Lower leg skin (tissue), 4 donors: ENCODE measurements around the gene GNG12. TPM values are rescaled to one million over a fixed set of nuclear protein-coding genes. Genes with fewer than 3 reads are reported as not detected.

ENCODE experiments used
- DNase-seq, 2 donors: peaks; one replicate each; pipeline ENCODE4 v3.0.0-alpha.2; 2019; ENCODE audit warnings: low spot score in 2 of 2
- H3K4me3 ChIP-seq: fragments of 200-600 bp; sonication (generic); 2 replicates; pipeline ENCODE4 v1.5.1; 2017; ENCODE audit warnings: mild to moderate bottlenecking, low read depth; ENCODE audit not compliant: poor library complexity, severe bottlenecking
- CTCF ChIP-seq, 3 donors: fragments of 450-650 bp; IDR thresholded peaks; one replicate each; pipeline ENCODE4 v1.5.1; 2016; ENCODE audit warnings: antibody characterized with exemption in 3 of 3, mild to moderate bottlenecking in 3 of 3, moderate library complexity in 2 of 3
- POLR2A ChIP-seq, 2 donors: fragments of 450-650 bp; IDR thresholded peaks; one replicate each; pipeline ENCODE4 v1.6.1; 2016 to 2017; ENCODE audit warnings: antibody characterized with exemption in 2 of 2, mild to moderate bottlenecking in 1 of 2, moderate library complexity in 1 of 2
- WGBS, 2 donors: methylation state at CpG; one replicate each; pipeline ENCODE4 v1.1.5; 2018; 5-methylcytosine and 5-hydroxymethylcytosine counted together
- intact Hi-C: fragments of 100-400 bp; cut with DNase I; formaldehyde crosslinking; loops from one replicate; pipeline ENCODE4 v1.15.0; 2023; ENCODE audit warnings: low total_unique reads
- total RNA-seq, 4 donors: library from RNA; depleted of rRNA; stranded (reverse); fragments of >200 nt; gene quantifications; one replicate each; pipeline ENCODE4 v1.1.0, GENCODE V29; 2016

The GNG12 gene
- total RNA-seq, 4 donors from 2014 or later = 89.7 to 113 (median 99.2) TPM

DNA sequence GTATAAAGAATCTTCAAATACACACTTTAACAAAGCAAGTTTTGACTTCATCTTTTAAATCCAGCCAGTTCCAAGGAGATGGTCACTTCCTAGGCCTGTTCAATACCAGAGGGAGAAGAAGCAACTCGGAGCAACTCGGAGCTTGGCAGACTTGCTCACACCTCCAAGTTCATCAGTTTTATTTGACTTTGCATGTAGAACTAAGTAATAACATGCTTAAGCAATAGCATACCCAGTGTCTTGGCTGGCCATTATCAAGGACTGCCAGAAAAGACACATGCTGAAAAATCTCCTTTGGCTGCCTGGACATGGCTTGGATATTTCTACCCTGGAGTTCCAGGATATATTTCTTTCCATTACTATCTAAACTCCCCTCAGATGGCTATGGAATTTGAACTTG, 52.6 kb downstream of the GNG12 start:
- no peak overlapping the region for H3K4me3 ChIP-seq
- DNase-seq = no peak
- 32 to 51% methylated on average over 2 of the region's 2 CpGs for WGBS, 2 donors
- intact Hi-C loops = no loop called here
- no peak for TF ChIP-seq POLR2A (IDR thresholded peaks at IDR 0.05)
- no peak for TF ChIP-seq CTCF (IDR thresholded peaks at IDR 0.05)

- intact Hi-C loops = no loop called here
- no peak for TF ChIP-seq CTCF (IDR thresholded peaks at IDR 0.05)
- no peak for TF ChIP-seq POLR2A (IDR thresholded peaks at IDR 0.05)
- 63 to 67% methylated on average over 4 of the region's 4 CpGs for WGBS, 2 donors
- no peak for DNase-seq
- no peak overlapping the region for H3K4me3 ChIP-seq
Observed at GRCh38 chr1:67777440-67777839, 55.8 kb downstream of the GNG12 start.

DNA sequence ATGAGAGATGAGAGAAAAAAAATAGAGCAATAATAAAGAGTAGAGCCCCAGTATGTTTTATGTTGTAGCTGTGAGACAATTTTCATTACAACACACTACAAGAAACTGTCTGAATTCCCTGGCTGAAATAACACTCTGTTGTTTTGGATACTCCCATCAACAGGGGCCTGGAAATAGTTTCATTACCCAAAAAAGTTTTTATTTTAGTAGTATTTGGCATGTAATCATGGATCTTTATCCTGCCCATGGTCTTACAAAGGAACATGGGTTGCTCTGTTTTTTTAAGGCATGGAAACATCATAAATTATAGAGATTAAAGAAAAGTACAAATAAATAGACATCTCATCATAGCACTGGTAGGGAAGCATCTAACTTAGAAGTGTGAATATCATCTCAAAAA, 56.3 kb downstream of the GNG12 start:
- intact Hi-C loops = no loop called here
- DNase-seq = no peak
- TF ChIP-seq POLR2A (IDR thresholded peaks at IDR 0.05) (no peak), CTCF (IDR thresholded peaks at IDR 0.05) (no peak)
- H3K4me3 ChIP-seq = no peak overlapping the region

GRCh38 chr1:67773462-67773861, 59.8 kb downstream of the GNG12 start:
- H3K4me3 ChIP-seq = no peak overlapping the region
- 97 to 98% methylated on average over 4 of the region's 4 CpGs for WGBS, 2 donors
- DNase-seq = no peak
- intact Hi-C loops = loop anchor here (5.0 kb wide), 1 partner anchor 334 kb away; no protein-coding TSS in a partner anchor
- TF ChIP-seq CTCF (IDR thresholded peaks at IDR 0.05) (no peak), POLR2A (IDR thresholded peaks at IDR 0.05) (no peak)

GRCh38 chr1:67771749-67772148, 61.5 kb downstream of the GNG12 start:
- TF ChIP-seq CTCF (IDR thresholded peaks at IDR 0.05) (no peak), POLR2A (IDR thresholded peaks at IDR 0.05) (no peak)
- intact Hi-C loops = loop anchor here (5.0 kb wide), 1 partner anchor 336 kb away; no protein-coding TSS in a partner anchor
- H3K4me3 ChIP-seq = no peak overlapping the region
- no peak for DNase-seq
- 24 to 26% methylated on average over 1 of the region's 1 CpG for WGBS, 2 donors

DNA sequence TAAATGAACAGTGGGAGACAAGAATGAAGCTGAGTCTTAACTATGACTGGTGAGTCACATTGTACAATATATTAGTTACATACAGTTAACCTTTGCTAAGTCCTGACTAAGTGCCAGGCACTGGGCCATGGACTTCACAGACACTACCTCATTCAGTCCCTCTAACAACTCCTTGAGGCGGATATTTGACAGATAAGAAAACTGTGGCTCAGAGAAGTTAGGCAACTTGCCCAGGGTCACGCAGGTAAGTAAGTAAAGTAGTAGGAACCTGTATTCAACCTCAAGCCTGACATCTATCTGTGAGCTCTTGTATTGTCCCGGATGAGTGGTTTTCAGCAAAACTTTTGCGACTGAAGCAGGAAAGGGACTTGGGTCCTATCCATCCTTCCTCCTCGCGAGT, 62.1 kb downstream of the GNG12 start:
- no peak for DNase-seq
- intact Hi-C loops = loop anchor here (5.0 kb wide), 1 partner anchor 336 kb away; no protein-coding TSS in a partner anchor
- no peak overlapping the region for H3K4me3 ChIP-seq
- TF ChIP-seq POLR2A (IDR thresholded peaks at IDR 0.05) (no peak), CTCF (IDR thresholded peaks at IDR 0.05) (no peak)
- 82 to 90% methylated on average over 6 of the region's 6 CpGs for WGBS, 2 donors
